Measurements from ENCODE around the gene DIO1.

The DIO1 gene

DNA sequence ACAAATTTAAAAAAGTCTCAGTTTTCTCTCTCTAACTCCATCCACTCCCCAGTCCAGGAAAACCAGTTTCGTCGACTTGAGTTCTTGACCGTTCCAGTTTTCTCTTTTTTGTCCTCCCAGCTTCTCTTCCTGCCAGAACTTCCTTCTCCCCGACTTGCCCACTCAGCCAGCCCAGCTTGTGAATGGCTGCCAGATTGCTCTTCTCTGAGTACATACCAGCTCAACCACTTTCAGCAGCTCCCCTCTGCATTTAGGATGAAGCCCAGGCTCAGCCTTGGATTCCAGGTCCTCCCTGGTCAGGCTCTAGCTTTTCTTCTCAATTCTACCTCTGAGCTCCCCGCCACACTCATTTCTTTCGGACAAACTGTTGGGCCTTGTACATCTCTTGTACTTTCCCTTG lies 1.4 kb downstream of the DIO1 start:
- TF ChIP-seq YY1 (IDR thresholded peaks at IDR 0.05; ENCODE audit: insufficient read depth, insufficient read length) (no peak), SUZ12 (IDR thresholded peaks at IDR 0.05; ENCODE audit: extremely low read depth, insufficient read depth, insufficient read length) (no peak), ZNF274 (IDR thresholded peaks at IDR 0.05; ENCODE audit: low read depth, low read length) (no peak)
- Histone ChIP-seq H3K4me1 (ENCODE audit: insufficient read depth, insufficient read length) (peaks cover 3% of the 10 kb centered on the region), H3K9me3 (ENCODE audit: insufficient read depth, low read length) (no peaks in the 10 kb centered on the region), H3K4me3 (ENCODE audit: insufficient read length, low read depth) (no peak overlapping the region), H3K27me3 (ENCODE audit: insufficient read depth, insufficient read length) (no peaks in the 10 kb centered on the region), H3K9ac (ENCODE audit: insufficient read length, low read depth) (no peak overlapping the region), H3K36me3 (ENCODE audit: insufficient read depth, insufficient read length, low read length) (no peaks in the 10 kb centered on the region)
- no peak for DNase-seq (ENCODE audit: low read depth, low spot score)

- Histone ChIP-seq H3K4me1 (ENCODE audit: insufficient read depth, insufficient read length) (peaks cover 3% of the 10 kb centered on the region), H3K9me3 (ENCODE audit: insufficient read depth, low read length) (no peaks in the 10 kb centered on the region), H3K27me3 (ENCODE audit: insufficient read depth, insufficient read length) (no peaks in the 10 kb centered on the region), H3K9ac (ENCODE audit: insufficient read length, low read depth) (no peak overlapping the region), H3K4me3 (ENCODE audit: insufficient read length, low read depth) (no peak overlapping the region), H3K36me3 (ENCODE audit: insufficient read depth, insufficient read length, low read length) (no peaks in the 10 kb centered on the region)
- DNase-seq (ENCODE audit: low read depth, low spot score): no peak
- TF ChIP-seq SUZ12 (IDR thresholded peaks at IDR 0.05; ENCODE audit: extremely low read depth, insufficient read depth, insufficient read length) (no peak), ZNF274 (IDR thresholded peaks at IDR 0.05; ENCODE audit: low read depth, low read length) (no peak), YY1 (IDR thresholded peaks at IDR 0.05; ENCODE audit: insufficient read depth, insufficient read length) (no peak)
Measured at GRCh38 chr1:53896635-53897229, 2.7 kb downstream of the DIO1 start.

DNA sequence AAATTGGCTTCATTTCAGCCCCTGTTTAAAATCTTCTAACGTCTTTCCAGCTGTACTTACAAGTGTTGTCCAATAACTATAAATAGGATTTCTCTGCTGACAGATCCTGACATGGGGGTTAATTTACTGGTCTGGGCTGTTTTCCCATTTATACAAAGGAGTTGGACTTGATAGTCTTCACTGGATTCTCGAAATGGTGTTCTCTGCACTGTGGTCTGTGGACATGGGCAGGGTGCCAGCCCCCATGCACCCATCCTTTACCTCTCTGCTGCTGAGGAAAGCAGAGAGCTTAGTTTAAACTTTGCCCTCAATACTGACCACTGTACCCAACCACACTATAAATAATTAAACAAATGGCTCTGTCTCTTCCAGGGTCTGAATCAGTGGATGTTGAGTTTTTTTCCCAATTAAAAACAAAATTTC lies 5.2 kb downstream of the DIO1 start:
- TF ChIP-seq SUZ12 (IDR thresholded peaks at IDR 0.05; ENCODE audit: extremely low read depth, insufficient read depth, insufficient read length): no peak
- no peak for TF ChIP-seq ZNF274 (IDR thresholded peaks at IDR 0.05; ENCODE audit: low read depth, low read length)
- TF ChIP-seq YY1 (IDR thresholded peaks at IDR 0.05; ENCODE audit: insufficient read depth, insufficient read length): no peak
- no peaks in the 10 kb centered on the region for H3K36me3 ChIP-seq (ENCODE audit: insufficient read depth, insufficient read length, low read length)
- no peak overlapping the region for H3K4me3 ChIP-seq (ENCODE audit: insufficient read length, low read depth)
- H3K9ac ChIP-seq (ENCODE audit: insufficient read length, low read depth): no peak overlapping the region
- peaks cover 11% of the 10 kb centered on the region for H3K4me1 ChIP-seq (ENCODE audit: insufficient read depth, insufficient read length)
- H3K9me3 ChIP-seq (ENCODE audit: insufficient read depth, low read length): no peaks in the 10 kb centered on the region
- H3K27me3 ChIP-seq (ENCODE audit: insufficient read depth, insufficient read length): no peaks in the 10 kb centered on the region
- no peak for DNase-seq (ENCODE audit: low read depth, low spot score)

- no peak overlapping the region for H3K9ac ChIP-seq (ENCODE audit: insufficient read length, low read depth)
- no peaks in the 10 kb centered on the region for H3K36me3 ChIP-seq (ENCODE audit: insufficient read depth, insufficient read length, low read length)
- no peak overlapping the region for H3K4me3 ChIP-seq (ENCODE audit: insufficient read length, low read depth)
- no peaks in the 10 kb centered on the region for H3K27me3 ChIP-seq (ENCODE audit: insufficient read depth, insufficient read length)
- peaks cover 11% of the 10 kb centered on the region for H3K4me1 ChIP-seq (ENCODE audit: insufficient read depth, insufficient read length)
- TF ChIP-seq ZNF274 (IDR thresholded peaks at IDR 0.05; ENCODE audit: low read depth, low read length) (no peak), YY1 (IDR thresholded peaks at IDR 0.05; ENCODE audit: insufficient read depth, insufficient read length) (no peak), SUZ12 (IDR thresholded peaks at IDR 0.05; ENCODE audit: extremely low read depth, insufficient read depth, insufficient read length) (no peak)
- H3K9me3 ChIP-seq (ENCODE audit: insufficient read depth, low read length): no peaks in the 10 kb centered on the region
- DNase-seq (ENCODE audit: low read depth, low spot score): no peak
Measured at GRCh38 chr1:53899708-53900107, 5.7 kb downstream of the DIO1 start.

DNA sequence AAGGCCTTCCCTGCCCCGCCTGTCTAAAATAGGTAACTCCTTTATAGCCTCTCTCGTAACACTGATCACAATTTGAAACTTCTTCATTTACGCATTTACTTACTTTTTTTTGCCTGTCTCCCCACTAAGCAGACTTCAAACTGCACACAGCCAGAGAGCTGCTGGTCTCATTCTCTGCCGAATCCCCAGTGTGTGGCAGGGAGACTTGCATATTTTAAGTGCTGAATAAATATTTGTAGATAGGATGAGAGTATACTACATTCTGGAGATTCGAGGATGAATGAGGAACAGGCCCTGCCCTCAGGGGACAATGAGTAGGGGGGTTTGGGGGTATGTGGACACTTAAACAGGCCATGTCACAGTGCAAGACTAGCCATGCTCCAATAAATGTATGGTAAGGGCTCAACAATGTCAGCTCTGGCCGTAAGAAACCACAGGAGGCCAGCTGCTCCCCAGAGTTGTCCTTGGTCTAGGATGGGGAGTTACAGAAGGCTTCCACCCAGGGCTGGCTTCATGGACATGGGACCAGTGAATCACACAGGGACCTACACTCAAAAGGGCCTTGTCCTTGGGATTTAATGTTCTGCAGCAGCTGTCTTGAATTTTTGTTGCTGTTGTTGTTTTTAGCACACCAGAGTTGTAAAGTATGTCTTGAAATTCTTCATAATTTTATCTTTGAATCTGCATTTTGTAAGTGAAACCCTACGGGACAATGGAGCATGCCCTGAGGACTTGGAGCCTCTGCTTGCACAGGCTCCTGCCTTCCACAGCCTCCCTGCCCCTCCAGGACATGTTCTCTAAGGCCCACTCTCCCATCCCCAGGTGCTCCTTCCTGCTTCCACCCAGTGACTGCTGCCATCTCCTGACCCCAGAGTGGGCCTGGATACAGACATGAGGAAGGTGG lies 8.5 kb downstream of the DIO1 start:
- no peak overlapping the region for H3K9ac ChIP-seq (ENCODE audit: insufficient read length, low read depth)
- H3K9me3 ChIP-seq (ENCODE audit: insufficient read depth, low read length): no peaks in the 10 kb centered on the region
- no peaks in the 10 kb centered on the region for H3K27me3 ChIP-seq (ENCODE audit: insufficient read depth, insufficient read length)
- no peak for DNase-seq (ENCODE audit: low read depth, low spot score)
- TF ChIP-seq YY1 (IDR thresholded peaks at IDR 0.05; ENCODE audit: insufficient read depth, insufficient read length): no peak
- TF ChIP-seq SUZ12 (IDR thresholded peaks at IDR 0.05; ENCODE audit: extremely low read depth, insufficient read depth, insufficient read length): no peak
- TF ChIP-seq ZNF274 (IDR thresholded peaks at IDR 0.05; ENCODE audit: low read depth, low read length): no peak
- peaks cover 11% of the 10 kb centered on the region for H3K4me1 ChIP-seq (ENCODE audit: insufficient read depth, insufficient read length)
- no peak overlapping the region for H3K4me3 ChIP-seq (ENCODE audit: insufficient read length, low read depth)
- no peaks in the 10 kb centered on the region for H3K36me3 ChIP-seq (ENCODE audit: insufficient read depth, insufficient read length, low read length)

DNA sequence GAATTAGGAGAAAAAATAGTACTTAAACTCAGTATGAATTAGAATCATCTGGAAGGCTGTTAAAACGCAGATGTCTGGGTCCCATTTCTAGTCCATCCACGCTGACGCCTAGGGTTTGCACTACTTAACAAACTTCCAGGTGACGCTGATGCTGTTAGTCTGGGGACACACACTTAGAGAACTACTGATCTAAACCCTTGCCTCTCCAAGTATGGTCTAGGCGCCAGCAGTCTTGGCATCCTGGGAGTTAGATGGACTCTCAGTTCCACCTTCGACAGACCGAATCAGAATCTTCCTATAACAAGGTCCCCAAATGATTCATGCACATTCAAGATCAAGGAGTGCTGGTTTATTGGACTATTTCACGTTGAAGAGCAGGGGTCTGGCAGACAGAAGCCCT lies 11.5 kb downstream of the DIO1 start:
- Histone ChIP-seq H3K9me3 (ENCODE audit: insufficient read depth, low read length) (no peaks in the 10 kb centered on the region), H3K27me3 (ENCODE audit: insufficient read depth, insufficient read length) (no peaks in the 10 kb centered on the region), H3K4me3 (ENCODE audit: insufficient read length, low read depth) (no peak overlapping the region), H3K36me3 (ENCODE audit: insufficient read depth, insufficient read length, low read length) (no peaks in the 10 kb centered on the region), H3K4me1 (ENCODE audit: insufficient read depth, insufficient read length) (peaks cover 12% of the 10 kb centered on the region), H3K9ac (ENCODE audit: insufficient read length, low read depth) (no peak overlapping the region)
- no peak for TF ChIP-seq YY1 (IDR thresholded peaks at IDR 0.05; ENCODE audit: insufficient read depth, insufficient read length)
- no peak for TF ChIP-seq ZNF274 (IDR thresholded peaks at IDR 0.05; ENCODE audit: low read depth, low read length)
- TF ChIP-seq SUZ12 (IDR thresholded peaks at IDR 0.05; ENCODE audit: extremely low read depth, insufficient read depth, insufficient read length): no peak
- no peak for DNase-seq (ENCODE audit: low read depth, low spot score)

- TF ChIP-seq ZNF274 (IDR thresholded peaks at IDR 0.05; ENCODE audit: low read depth, low read length) (no peak), YY1 (IDR thresholded peaks at IDR 0.05; ENCODE audit: insufficient read depth, insufficient read length) (no peak), SUZ12 (IDR thresholded peaks at IDR 0.05; ENCODE audit: extremely low read depth, insufficient read depth, insufficient read length) (no peak)
- Histone ChIP-seq H3K4me3 (ENCODE audit: insufficient read length, low read depth) (no peak overlapping the region), H3K9me3 (ENCODE audit: insufficient read depth, low read length) (no peaks in the 10 kb centered on the region), H3K9ac (ENCODE audit: insufficient read length, low read depth) (no peak overlapping the region), H3K27me3 (ENCODE audit: insufficient read depth, insufficient read length) (no peaks in the 10 kb centered on the region), H3K4me1 (ENCODE audit: insufficient read depth, insufficient read length) (peaks cover 12% of the 10 kb centered on the region), H3K36me3 (ENCODE audit: insufficient read depth, insufficient read length, low read length) (no peaks in the 10 kb centered on the region)
- no peak for DNase-seq (ENCODE audit: low read depth, low spot score)
Measured at GRCh38 chr1:53906121-53906520, 12.1 kb downstream of the DIO1 start.

Data from NT2/D1 (cell line).